ENCODE measurements around the gene VMP1.
"Not testable (repeated sequence)": the region's sequence is repeated elsewhere in the genome, so short reads cannot be mapped to it uniquely, and the experiment has no call there.

The VMP1 gene

GRCh38 chr17:59712862-59713261 is 5.4 kb downstream of the VMP1 start:
- DNase-seq, result no peak

- no peak for DNase-seq
These were observed 6.8 kb downstream of the VMP1 start for GRCh38 chr17:59714255-59714654.

GRCh38 chr17:59716427-59716826 is 9.0 kb downstream of the VMP1 start:
- no peak for DNase-seq

GRCh38 chr17:59719526-59719925 is 12.1 kb downstream of the VMP1 start:
- no peak for DNase-seq

GRCh38 chr17:59722623-59723022 is 15.2 kb downstream of the VMP1 start:
- DNase-seq, result no peak

GRCh38 chr17:59723041-59723440 is 15.6 kb downstream of the VMP1 start:
- no peak for DNase-seq

GRCh38 chr17:59723607-59724006 is 16.2 kb downstream of the VMP1 start:
- no peak for DNase-seq

- DNase-seq, result no peak
These were observed 18.2 kb downstream of the VMP1 start for GRCh38 chr17:59725691-59726090.

GRCh38 chr17:59727817-59728533 is 20.5 kb downstream of the VMP1 start:
- no peak for DNase-seq

- DNase-seq, result no peak
These were observed 22.9 kb downstream of the VMP1 start for GRCh38 chr17:59730268-59730834.

GRCh38 chr17:59733697-59734096 is 26.2 kb downstream of the VMP1 start:
- no peak for DNase-seq

- DNase-seq, result no peak
These were observed 26.8 kb downstream of the VMP1 start for GRCh38 chr17:59734226-59734625.

GRCh38 chr17:59737324-59737723 is 29.9 kb downstream of the VMP1 start:
- DNase-seq, result no peak

- no peak for DNase-seq
These were observed 36.4 kb downstream of the VMP1 start for GRCh38 chr17:59743842-59744241.

GRCh38 chr17:59745040-59745439 is 37.6 kb downstream of the VMP1 start:
- DNase-seq, result no peak

GRCh38 chr17:59746849-59747445 is 39.5 kb downstream of the VMP1 start:
- no peak for DNase-seq

- DNase-seq, result no peak
These were observed 41.1 kb downstream of the VMP1 start for GRCh38 chr17:59748591-59748990.

GRCh38 chr17:59751955-59752413 is 44.5 kb downstream of the VMP1 start:
- peak; percentile 35 for DNase-seq

- no peak for DNase-seq
These were observed 45.0 kb downstream of the VMP1 start for GRCh38 chr17:59752446-59752845.

GRCh38 chr17:59752922-59753321 is 45.5 kb downstream of the VMP1 start:
- DNase-seq, result no peak

- DNase-seq, result no peak
These were observed 46.3 kb downstream of the VMP1 start for GRCh38 chr17:59753522-59754467.

- peak; percentile 29 for DNase-seq
These were observed 47.1 kb downstream of the VMP1 start for GRCh38 chr17:59754552-59754951.

GRCh38 chr17:59755069-59755468 is 47.6 kb downstream of the VMP1 start:
- DNase-seq, result not testable (repeated sequence)

Measured in activated naive CD4-positive, alpha-beta T cell treated with Interleukin-2 at 50 U/mL for 16 hours (primary cell).